AG09309 (cell line): ENCODE data around the gene ACADS.

Source experiments
- DNase-seq: peaks from one replicate; pipeline ENCODE4 v3.0.0-alpha.2; 2010; ENCODE audit warnings: low read depth
- H3K4me3 ChIP-seq: 2 replicates; pipeline ENCODE4 v1.5.1; 2011; ENCODE audit warnings: mild to moderate bottlenecking, low read depth, low read length, moderate library complexity; ENCODE audit not compliant: control insufficient read depth
- TF ChIP-seq, protein P1 (sequence below): IDR thresholded peaks from 2 replicates; pipeline ENCODE4 v1.5.1; 2011; ENCODE audit warnings: mild to moderate bottlenecking, low read depth, low read length, inconsistent platforms; ENCODE audit not compliant: insufficient read depth, control insufficient read depth; ENCODE audit errors: missing control alignments

ACADS gene

DNA sequence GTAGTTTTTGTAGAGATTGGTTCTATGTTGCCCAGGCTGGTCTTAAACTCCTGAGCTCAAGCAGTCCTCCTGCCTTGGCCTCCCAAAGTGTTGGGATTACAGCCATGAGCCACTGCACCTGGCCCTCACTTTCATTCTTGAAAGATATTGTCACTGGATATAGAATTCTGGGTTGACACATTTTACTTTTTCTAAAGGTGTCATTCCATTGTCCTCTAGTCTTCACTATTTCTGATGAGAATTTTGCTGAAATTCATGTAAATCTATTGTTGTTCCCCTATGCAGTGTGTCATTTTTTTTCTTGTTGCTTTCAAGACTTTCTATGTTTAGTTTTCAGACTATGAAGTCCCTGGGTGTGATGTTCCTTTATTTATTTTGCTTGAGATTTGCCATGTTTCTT is 29.2 kb downstream of the ACADS start:
- TF ChIP-seq, protein P1, sequence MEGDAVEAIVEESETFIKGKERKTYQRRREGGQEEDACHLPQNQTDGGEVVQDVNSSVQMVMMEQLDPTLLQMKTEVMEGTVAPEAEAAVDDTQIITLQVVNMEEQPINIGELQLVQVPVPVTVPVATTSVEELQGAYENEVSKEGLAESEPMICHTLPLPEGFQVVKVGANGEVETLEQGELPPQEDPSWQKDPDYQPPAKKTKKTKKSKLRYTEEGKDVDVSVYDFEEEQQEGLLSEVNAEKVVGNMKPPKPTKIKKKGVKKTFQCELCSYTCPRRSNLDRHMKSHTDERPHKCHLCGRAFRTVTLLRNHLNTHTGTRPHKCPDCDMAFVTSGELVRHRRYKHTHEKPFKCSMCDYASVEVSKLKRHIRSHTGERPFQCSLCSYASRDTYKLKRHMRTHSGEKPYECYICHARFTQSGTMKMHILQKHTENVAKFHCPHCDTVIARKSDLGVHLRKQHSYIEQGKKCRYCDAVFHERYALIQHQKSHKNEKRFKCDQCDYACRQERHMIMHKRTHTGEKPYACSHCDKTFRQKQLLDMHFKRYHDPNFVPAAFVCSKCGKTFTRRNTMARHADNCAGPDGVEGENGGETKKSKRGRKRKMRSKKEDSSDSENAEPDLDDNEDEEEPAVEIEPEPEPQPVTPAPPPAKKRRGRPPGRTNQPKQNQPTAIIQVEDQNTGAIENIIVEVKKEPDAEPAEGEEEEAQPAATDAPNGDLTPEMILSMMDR: no peak
- DNase-seq: no peak
- H3K4me3 ChIP-seq: no peak overlapping the region

GRCh38 chr12:120755269-120755668 is 29.6 kb downstream of the ACADS start:
- DNase-seq: no peak
- TF ChIP-seq, protein P1: no peak
- H3K4me3 ChIP-seq: no peak overlapping the region

DNA sequence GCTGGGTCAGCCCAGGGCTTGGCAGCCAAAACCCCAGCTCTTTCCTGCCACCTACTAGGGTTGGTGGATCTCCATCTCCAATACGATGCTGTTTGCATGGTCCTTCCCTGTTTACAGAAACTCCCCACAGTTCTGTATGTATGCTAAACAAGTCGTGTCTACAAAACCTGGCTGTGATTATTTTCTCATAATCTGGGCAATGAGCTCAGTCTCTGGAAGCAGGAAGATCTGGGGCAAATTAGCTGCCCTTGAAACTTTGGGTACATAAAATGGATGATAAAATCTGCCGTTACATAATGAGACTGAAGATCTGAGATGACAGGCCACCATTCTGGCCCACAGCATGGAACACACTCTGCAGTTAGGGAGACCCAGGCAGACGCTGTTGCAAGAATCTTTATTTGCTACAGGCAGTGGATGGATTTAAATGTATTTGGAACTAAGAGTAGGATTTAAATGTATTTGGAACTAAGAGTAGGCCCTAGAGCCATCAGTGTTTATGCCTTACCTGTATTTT is 31.7 kb downstream of the ACADS start:
- TF ChIP-seq, protein P1: no peak
- no peak overlapping the region for H3K4me3 ChIP-seq
- DNase-seq: no peak

GRCh38 chr12:120757949-120758348 is 32.3 kb downstream of the ACADS start:
- H3K4me3 ChIP-seq: no peak overlapping the region
- TF ChIP-seq, protein P1: no peak
- no peak for DNase-seq

DNA sequence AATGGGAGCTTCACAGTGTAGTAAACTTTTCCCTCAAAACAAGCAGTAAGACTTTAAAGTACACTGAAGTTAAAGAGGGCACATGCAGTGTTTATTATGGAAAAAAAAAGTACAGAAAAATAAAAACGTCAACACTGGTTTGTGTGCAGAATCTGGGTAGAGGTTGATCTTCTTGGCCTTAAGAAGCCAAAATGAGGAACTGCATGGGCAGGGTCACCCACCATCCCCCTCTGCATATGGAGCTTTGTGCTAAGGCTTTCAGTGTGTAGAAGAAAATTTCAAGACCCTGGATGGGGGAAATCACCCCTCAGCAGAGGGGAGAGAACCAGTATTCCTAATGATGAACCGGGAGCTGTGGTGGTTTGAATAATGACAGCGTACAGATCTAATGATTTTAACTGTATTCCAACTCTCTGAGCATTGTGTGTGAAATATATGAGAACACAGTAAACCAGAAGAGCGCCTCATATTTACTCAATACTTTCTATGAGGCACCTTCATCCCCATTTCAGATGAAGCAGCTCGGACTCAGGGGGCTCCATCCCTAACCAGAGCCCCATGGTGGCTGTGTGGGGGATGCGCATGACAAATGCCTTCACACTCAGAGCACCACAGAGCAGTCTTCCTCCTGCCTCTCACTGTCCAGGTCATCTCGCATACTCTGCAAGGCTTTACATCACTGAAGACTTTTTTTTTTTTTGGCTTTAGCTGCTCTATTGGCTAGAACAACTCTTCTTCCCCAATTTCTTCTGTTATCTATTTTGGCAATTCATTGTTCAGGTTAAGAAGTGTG is 33.4 kb downstream of the ACADS start:
- TF ChIP-seq, protein P1: no peak
- DNase-seq: no peak

DNA sequence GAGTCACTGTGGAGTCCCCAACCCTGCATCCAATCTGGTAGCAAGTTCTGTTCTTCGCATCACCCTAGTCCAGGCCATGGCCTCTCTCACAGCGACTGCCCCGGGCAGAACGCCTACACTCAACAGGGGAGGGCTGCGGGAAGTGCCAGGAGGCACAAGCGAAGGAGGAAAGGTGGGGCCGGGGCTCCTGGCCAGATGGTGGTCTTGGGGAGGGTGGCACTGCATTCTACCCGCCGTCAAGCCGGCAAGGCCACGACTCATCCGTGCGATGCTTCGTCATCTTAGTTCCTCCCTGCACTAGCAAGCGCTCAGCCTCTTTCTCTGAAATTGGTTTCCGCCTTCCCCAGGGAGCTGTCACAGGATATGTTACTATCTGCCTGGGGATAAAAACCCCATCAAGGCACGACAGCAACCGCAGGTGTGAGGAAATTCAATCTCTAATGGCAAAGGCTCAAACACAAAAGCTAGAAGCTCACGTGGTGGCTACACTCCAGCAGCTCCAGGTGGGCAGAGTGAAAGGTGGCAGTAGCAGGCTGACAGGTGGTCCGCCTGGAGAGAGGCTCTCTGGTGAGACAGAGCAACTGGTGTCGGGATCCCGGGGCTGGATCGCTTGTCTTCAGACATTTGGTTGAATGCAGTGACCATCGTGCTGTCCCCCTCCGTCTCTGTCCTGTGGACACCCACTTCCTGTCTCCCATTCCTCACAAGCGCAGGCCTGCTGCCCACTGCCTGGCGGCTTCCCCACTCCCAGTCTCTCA is 34.1 kb downstream of the ACADS start:
- TF ChIP-seq, protein P1: no peak
- no peak overlapping the region for H3K4me3 ChIP-seq

More for the DNA sequence above, 33.4 kb downstream of the ACADS start:
- no peak overlapping the region for H3K4me3 ChIP-seq

More for the DNA sequence above, 34.1 kb downstream of the ACADS start:
- no peak for DNase-seq
